NCI-H2107 treated with DMSO at 0.1 percent for 48 hours (cell line): ENCODE results near the gene KRTAP26-1.

Source experiments
- DNase-seq: peaks from one replicate; lab custom pipeline; 2025; ENCODE audit not compliant: unreplicated experiment; lab: John Stamatoyannopoulos, UW

Gene KRTAP26-1

DNA sequence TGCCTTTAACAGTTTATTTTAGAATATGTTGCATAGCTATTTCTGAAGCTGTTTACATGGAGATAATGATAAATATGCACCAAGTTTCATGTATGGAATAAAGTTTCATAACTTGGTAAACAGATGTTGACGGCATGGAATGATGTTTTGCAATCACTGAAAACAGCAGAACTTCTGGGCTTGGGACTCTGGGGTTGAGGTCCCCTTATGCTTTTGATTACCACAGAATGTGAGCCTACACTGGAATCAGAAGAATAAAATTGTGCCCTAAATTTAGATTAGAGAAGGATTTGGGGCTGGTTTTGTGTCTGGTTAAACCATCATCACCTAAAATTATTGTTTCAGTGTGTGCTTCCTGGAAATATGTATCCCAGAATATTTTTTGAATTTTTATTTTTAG is 48.5 kb downstream of the KRTAP26-1 start:
- DNase-seq, result no peak

DNA sequence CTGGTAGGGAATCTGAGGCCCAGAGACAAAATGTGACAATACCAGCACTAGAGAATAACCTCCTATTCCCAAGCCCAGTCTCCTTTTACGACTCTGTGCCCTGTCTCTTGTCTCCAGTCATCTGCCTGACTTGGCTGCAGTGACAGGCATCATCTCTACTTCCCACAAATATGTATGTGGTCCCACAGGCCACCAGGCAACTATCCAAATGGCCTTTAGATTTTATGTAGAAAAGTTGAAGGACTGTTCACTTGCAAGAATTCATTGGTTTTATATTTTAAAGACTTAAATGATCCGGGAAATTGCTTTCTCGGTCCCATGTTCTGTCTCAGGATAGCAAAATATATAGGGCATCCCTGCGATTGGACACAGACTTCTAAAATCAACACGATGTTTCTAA is 49.0 kb downstream of the KRTAP26-1 start:
- no peak for DNase-seq

DNA sequence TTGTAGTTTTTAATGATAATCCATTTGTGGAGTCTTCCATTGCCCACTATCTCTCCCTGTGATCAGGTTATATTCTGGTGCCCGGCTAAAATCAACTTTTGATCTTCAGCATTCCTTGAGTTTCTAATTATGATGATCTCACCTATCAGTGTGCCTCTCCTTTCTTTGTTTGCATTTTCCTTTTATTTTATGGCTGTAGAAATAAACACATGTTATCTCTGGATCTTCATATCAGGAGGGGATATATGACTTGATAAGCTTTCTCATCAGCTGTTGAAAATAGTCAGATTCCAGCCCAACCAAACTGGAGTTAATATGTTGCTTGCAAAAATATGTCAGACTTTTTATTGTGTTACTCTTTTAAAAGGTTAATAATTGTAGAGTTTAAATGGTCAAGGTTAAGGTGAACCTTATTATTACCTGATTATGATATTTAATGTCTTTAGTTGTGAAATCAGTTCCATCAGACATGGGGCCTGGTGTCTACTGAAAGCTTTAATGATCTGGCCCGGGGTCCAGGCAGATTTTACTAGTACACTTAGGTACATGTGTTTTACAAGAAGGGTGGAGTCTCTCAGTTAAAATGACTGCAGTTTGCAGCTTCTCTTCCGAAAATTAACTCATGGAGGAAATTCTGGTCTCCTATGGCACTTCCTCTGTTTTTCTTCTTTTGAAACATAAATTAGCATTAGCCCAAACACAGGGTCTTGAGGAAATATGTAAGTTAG is 50.1 kb downstream of the KRTAP26-1 start:
- no peak for DNase-seq
